ENCODE results near the gene HSPA1L. TPM values are rescaled to one million over a fixed set of nuclear protein-coding genes. Genes with fewer than 3 reads are reported as not detected.
A peak's percentile ranks its signal among the peaks of the same experiment; 100 is the strongest.

The HSPA1L gene
- total and polyA plus RNA-seq, 2 donors (not counting 1 experiment from before 2014, with no cell fraction given) = 0.74 to 3.1 TPM

- no peaks in the 10 kb centered on the region for H3K27me3 ChIP-seq (ENCODE audit: control insufficient read depth, insufficient read depth, low read length)
- no peaks in the 10 kb centered on the region for H3K79me2 ChIP-seq (ENCODE audit: control insufficient read depth, insufficient read depth, low read length)
- DNase-seq (ENCODE audit: low read depth in 2 of 2) = no peak
- no peaks in the 10 kb centered on the region for H4K20me1 ChIP-seq (ENCODE audit: control insufficient read depth, extremely low read depth, insufficient read depth, low read length)
- peaks cover 7% of the 10 kb centered on the region for H3K4me1 ChIP-seq (ENCODE audit: control insufficient read depth, extremely low read depth, insufficient read depth, low read length)
- no peak for TF ChIP-seq CTCF (conservative IDR thresholded peaks at IDR 0.05 in 1 of 2, IDR thresholded peaks at IDR 0.05 in 1 of 2; ENCODE audit: low read depth in 1 of 2, low read length in 2 of 2)
- no peak for TF ChIP-seq EZH2 (IDR thresholded peaks at IDR 0.05; ENCODE audit: low read length, missing control alignments)
- no peak overlapping the region for H2AFZ ChIP-seq (ENCODE audit: low read length)
- peaks cover 18% of the 10 kb centered on the region for H3K36me3 ChIP-seq (ENCODE audit: control insufficient read depth, insufficient read depth, low read length)
- H3K4me2 ChIP-seq (ENCODE audit: extremely low read depth, insufficient read depth, low read length) = no peak overlapping the region
- no peaks in the 10 kb centered on the region for H3K9me3 ChIP-seq (ENCODE audit: control insufficient read depth, insufficient read depth, low read depth, low read length)
- H3K27ac ChIP-seq (ENCODE audit: insufficient read depth, low read length) = no peak overlapping the region
- H3K4me3 ChIP-seq (replicated peaks in 1 of 4; ENCODE audit: control extremely low read depth in 1 of 4, insufficient read depth in 1 of 4, low read depth in 3 of 4, low read length in 4 of 4) = no peak overlapping the region
- H3K9ac ChIP-seq (ENCODE audit: insufficient read depth, low read length) = no peak overlapping the region
Measured at GRCh38 chr6:31778999-31779885, 35.8 kb downstream of the HSPA1L start.

DNA sequence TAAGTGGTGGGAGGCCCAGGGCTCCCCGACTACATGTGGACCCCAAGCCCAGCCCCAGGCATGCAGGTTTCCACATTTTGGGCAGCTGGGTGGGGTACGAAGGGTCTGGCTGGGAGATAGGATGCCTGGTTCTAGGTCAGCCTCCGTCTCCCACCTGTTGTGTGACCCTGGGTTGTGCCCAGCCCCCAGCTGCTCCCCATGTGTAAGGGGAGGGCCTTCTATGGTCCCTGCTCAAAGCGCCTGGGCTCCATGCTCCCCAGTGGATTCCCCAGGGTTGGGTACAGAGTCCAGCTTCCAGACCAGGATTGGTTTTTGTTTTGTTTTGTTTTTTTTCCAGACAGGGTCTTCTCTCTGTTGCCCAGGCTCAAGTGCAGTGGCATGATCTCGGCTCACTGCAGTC lies 36.9 kb downstream of the HSPA1L start:
- Histone ChIP-seq H3K9ac (ENCODE audit: insufficient read depth, low read length) (no peak overlapping the region), H3K4me1 (ENCODE audit: control insufficient read depth, extremely low read depth, insufficient read depth, low read length) (peaks cover 7% of the 10 kb centered on the region), H3K27me3 (ENCODE audit: control insufficient read depth, insufficient read depth, low read length) (no peaks in the 10 kb centered on the region), H3K79me2 (ENCODE audit: control insufficient read depth, insufficient read depth, low read length) (no peaks in the 10 kb centered on the region), H3K4me3 (replicated peaks in 1 of 4; ENCODE audit: control extremely low read depth in 1 of 4, insufficient read depth in 1 of 4, low read depth in 3 of 4, low read length in 4 of 4) (no peak overlapping the region), H3K9me3 (ENCODE audit: control insufficient read depth, insufficient read depth, low read depth, low read length) (no peaks in the 10 kb centered on the region), H3K36me3 (ENCODE audit: control insufficient read depth, insufficient read depth, low read length) (peaks cover 16% of the 10 kb centered on the region), H2AFZ (ENCODE audit: low read length) (no peak overlapping the region), H3K4me2 (ENCODE audit: extremely low read depth, insufficient read depth, low read length) (no peak overlapping the region), H4K20me1 (ENCODE audit: control insufficient read depth, extremely low read depth, insufficient read depth, low read length) (no peaks in the 10 kb centered on the region), H3K27ac (ENCODE audit: insufficient read depth, low read length) (no peak overlapping the region)
- TF ChIP-seq CTCF (conservative IDR thresholded peaks at IDR 0.05 in 1 of 2, IDR thresholded peaks at IDR 0.05 in 1 of 2; ENCODE audit: low read depth in 1 of 2, low read length in 2 of 2) = no peak
- no peak for TF ChIP-seq EZH2 (IDR thresholded peaks at IDR 0.05; ENCODE audit: low read length, missing control alignments)
- no peak for DNase-seq (ENCODE audit: low read depth in 2 of 2)

GRCh38 chr6:31777667-31778050 lies 37.4 kb downstream of the HSPA1L start:
- peak overlapping the region; percentile 43 for H3K27ac ChIP-seq (ENCODE audit: insufficient read depth, low read length)
- H4K20me1 ChIP-seq (ENCODE audit: control insufficient read depth, extremely low read depth, insufficient read depth, low read length) = no peaks in the 10 kb centered on the region

More at GRCh38 chr6:31777667-31778050, 37.4 kb downstream of the HSPA1L start:
- Histone ChIP-seq H3K36me3 (ENCODE audit: control insufficient read depth, insufficient read depth, low read length) (peaks cover 14% of the 10 kb centered on the region), H2AFZ (ENCODE audit: low read length) (no peak overlapping the region), H3K9me3 (ENCODE audit: control insufficient read depth, insufficient read depth, low read depth, low read length) (no peaks in the 10 kb centered on the region), H3K4me2 (ENCODE audit: extremely low read depth, insufficient read depth, low read length) (no peak overlapping the region), H3K27me3 (ENCODE audit: control insufficient read depth, insufficient read depth, low read length) (no peaks in the 10 kb centered on the region), H3K9ac (ENCODE audit: insufficient read depth, low read length) (no peak overlapping the region), H3K4me3 (replicated peaks in 1 of 4; ENCODE audit: control extremely low read depth in 1 of 4, insufficient read depth in 1 of 4, low read depth in 3 of 4, low read length in 4 of 4) (no peak overlapping the region), H3K4me1 (ENCODE audit: control insufficient read depth, extremely low read depth, insufficient read depth, low read length) (peaks cover 7% of the 10 kb centered on the region), H3K79me2 (ENCODE audit: control insufficient read depth, insufficient read depth, low read length) (no peaks in the 10 kb centered on the region)
- TF ChIP-seq EZH2 (IDR thresholded peaks at IDR 0.05; ENCODE audit: low read length, missing control alignments) = no peak
- TF ChIP-seq CTCF (conservative IDR thresholded peaks at IDR 0.05 in 1 of 2, IDR thresholded peaks at IDR 0.05 in 1 of 2; ENCODE audit: low read depth in 1 of 2, low read length in 2 of 2) = no peak
- no peak for DNase-seq (ENCODE audit: low read depth in 2 of 2)
